ENCODE data around the gene SLC9B1. TPM values are rescaled to one million over a fixed set of nuclear protein-coding genes. Genes with fewer than 3 reads are reported as not detected.
A peak's percentile ranks its signal among the peaks of the same experiment; 100 is the strongest.
"Not testable (repeated sequence)": the region's sequence is repeated elsewhere in the genome, so short reads cannot be mapped to it uniquely, and the experiment has no call there.

Gene SLC9B1
- total and polyA plus RNA-seq, 3 experiments from 2014 or later, result 1.2 to 1.7 (median 1.2) TPM

DNA sequence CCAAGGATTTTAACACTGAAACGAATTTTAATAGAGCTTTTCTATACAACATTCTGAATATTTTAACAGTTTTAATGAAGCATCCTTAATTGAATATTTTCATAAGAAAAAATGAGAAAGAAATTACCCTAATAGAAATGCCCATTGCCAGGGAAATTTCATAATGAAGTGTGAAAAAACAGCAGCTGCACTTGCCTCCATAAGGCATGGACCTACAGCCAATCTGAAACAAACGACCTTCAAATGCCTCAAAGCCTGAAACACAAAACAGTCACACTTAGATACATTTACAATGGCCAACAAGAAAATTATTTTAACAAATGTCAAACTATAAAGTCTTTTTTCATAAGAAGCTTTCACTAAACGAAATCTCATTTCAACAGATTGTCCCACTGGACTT is 74.4 kb downstream of the SLC9B1 start:
- no peak for DNase-seq
- H3K27me3 ChIP-seq (ENCODE audit: insufficient read depth, low read length, poor library complexity, severe bottlenecking), result no peaks in the 10 kb centered on the region
- H3K4me3 ChIP-seq (ENCODE audit: low read length), result no peak overlapping the region
- H3K4me3 Mint-ChIP-seq, result no peak overlapping the region
- H3K27ac Mint-ChIP-seq, result no peak overlapping the region
- H3K9me3 ChIP-seq (ENCODE audit: low read length), result no peaks in the 10 kb centered on the region
- H3K4me1 Mint-ChIP-seq, result no peaks in the 10 kb centered on the region
- H3K9me3 Mint-ChIP-seq, result peaks cover 0 to 2% (median 0%) of the 10 kb centered on the region in 5 donors
- no peaks in the 10 kb centered on the region for H3K4me1 ChIP-seq (ENCODE audit: insufficient read depth, low read length)
- POLR2A ChIA-PET, result no interaction called here
- no peak overlapping the region for H3K27ac ChIP-seq (ENCODE audit: low read depth, low read length)
- no peaks in the 10 kb centered on the region for H3K36me3 ChIP-seq (ENCODE audit: insufficient read depth, low read length)
- no peaks in the 10 kb centered on the region for H3K27me3 Mint-ChIP-seq
- CTCF ChIA-PET, result no interaction called here
- H3K36me3 Mint-ChIP-seq, result peaks cover 0 to 23% (median 0%) of the 10 kb centered on the region in 3 donors

DNA sequence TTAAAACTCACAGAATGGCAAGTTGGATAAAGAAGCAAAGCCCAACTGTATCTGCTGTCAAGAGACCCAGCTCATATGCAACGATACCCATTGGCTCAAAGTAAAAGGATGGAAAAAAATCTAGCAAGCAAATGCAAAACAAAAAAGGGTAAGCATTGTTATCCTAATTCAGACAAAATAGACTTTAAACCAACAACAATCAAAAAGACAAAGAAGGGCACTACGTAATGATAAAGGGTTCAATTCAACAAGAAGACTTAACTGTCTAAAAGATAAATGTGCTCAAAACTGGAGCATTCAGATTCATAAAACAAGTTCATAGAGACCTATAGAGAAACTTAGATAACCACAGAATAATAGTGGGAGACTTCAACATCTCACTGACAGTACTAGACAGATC is 81.4 kb downstream of the SLC9B1 start:
- peaks cover 0 to 32% (median 8%) of the 10 kb centered on the region in 3 donors for H3K36me3 Mint-ChIP-seq
- H3K9me3 ChIP-seq (ENCODE audit: low read length); H3K4me1 Mint-ChIP-seq; H3K27me3 Mint-ChIP-seq; H3K4me1 ChIP-seq (ENCODE audit: insufficient read depth, low read length); H3K27me3 ChIP-seq (ENCODE audit: insufficient read depth, low read length, poor library complexity, severe bottlenecking); H3K36me3 ChIP-seq (ENCODE audit: insufficient read depth, low read length); DNase-seq; H3K4me3 ChIP-seq (ENCODE audit: low read length); H3K4me3 Mint-ChIP-seq; POLR2A ChIA-PET; CTCF ChIA-PET; H3K27ac Mint-ChIP-seq; H3K9me3 Mint-ChIP-seq; H3K27ac ChIP-seq (ENCODE audit: low read depth, low read length): not testable (repeated sequence)

DNA sequence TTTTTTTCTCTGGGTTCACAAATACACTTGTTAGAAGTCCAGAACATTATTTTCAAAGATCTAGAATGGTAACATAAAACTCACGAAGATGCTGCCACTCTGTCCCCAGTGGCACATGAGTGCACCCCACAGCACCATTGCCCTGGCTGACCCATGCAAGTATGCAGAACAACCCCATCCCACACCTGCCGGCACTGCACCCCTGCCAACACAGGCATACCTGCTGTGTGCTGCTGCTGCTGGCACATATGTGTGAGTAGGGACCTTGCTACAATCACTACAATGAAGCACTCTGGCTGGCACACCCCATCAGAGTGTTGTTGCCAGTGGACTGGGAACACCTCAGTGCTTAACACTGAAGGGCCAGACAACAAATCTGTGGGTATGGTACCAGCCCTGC is 83.8 kb downstream of the SLC9B1 start:
- H3K9me3 Mint-ChIP-seq, result peaks cover 0 to 2% (median 0%) of the 10 kb centered on the region in 5 donors
- H3K36me3 ChIP-seq (ENCODE audit: insufficient read depth, low read length), result no peaks in the 10 kb centered on the region
- H3K27me3 ChIP-seq (ENCODE audit: insufficient read depth, low read length, poor library complexity, severe bottlenecking), result no peaks in the 10 kb centered on the region
- H3K27ac Mint-ChIP-seq, result no peak overlapping the region
- H3K27ac ChIP-seq (ENCODE audit: low read depth, low read length), result no peak overlapping the region
- H3K9me3 ChIP-seq (ENCODE audit: low read length), result no peaks in the 10 kb centered on the region
- no peaks in the 10 kb centered on the region for H3K4me1 Mint-ChIP-seq
- H3K4me3 Mint-ChIP-seq, result no peak overlapping the region
- no peaks in the 10 kb centered on the region for H3K27me3 Mint-ChIP-seq
- DNase-seq, result no peak
- peaks cover 3 to 18% (median 9%) of the 10 kb centered on the region in 3 donors for H3K36me3 Mint-ChIP-seq
- POLR2A ChIA-PET, result no interaction called here
- CTCF ChIA-PET, result no interaction called here
- no peak overlapping the region for H3K4me3 ChIP-seq (ENCODE audit: low read length)
- no peaks in the 10 kb centered on the region for H3K4me1 ChIP-seq (ENCODE audit: insufficient read depth, low read length)

DNA sequence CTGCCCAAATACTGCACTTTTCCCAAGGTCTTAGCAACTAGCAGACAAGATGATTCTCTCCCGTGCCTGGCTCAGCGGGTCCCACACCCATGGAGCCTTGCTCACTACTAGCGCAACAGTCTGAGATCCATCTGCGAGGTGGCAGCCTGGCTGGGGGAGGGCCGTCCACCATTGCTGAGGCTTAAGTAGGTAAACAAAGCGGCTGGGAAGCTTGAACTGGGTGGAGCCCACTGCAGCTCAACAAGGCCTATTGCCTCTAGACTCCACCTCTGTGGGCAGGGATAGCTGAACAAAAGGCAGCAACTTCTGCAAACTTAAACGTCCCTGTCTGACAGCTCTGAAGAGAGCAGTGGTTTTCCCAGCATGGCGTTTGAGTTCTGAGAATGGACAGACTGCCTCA is 99.8 kb downstream of the SLC9B1 start:
- H3K27ac ChIP-seq (ENCODE audit: low read depth, low read length); H3K4me1 Mint-ChIP-seq; CTCF ChIA-PET; DNase-seq; H3K36me3 ChIP-seq (ENCODE audit: insufficient read depth, low read length); H3K27me3 Mint-ChIP-seq; H3K4me3 ChIP-seq (ENCODE audit: low read length); H3K27ac Mint-ChIP-seq; H3K27me3 ChIP-seq (ENCODE audit: insufficient read depth, low read length, poor library complexity, severe bottlenecking); H3K4me3 Mint-ChIP-seq; H3K9me3 ChIP-seq (ENCODE audit: low read length); POLR2A ChIA-PET; H3K4me1 ChIP-seq (ENCODE audit: insufficient read depth, low read length): not testable (repeated sequence)
- peaks cover 9 to 66% (median 33%) of the 10 kb centered on the region in 3 donors for H3K36me3 Mint-ChIP-seq
- H3K9me3 Mint-ChIP-seq, result peaks cover 18 to 37% (median 21%) of the 10 kb centered on the region in 5 donors

DNA sequence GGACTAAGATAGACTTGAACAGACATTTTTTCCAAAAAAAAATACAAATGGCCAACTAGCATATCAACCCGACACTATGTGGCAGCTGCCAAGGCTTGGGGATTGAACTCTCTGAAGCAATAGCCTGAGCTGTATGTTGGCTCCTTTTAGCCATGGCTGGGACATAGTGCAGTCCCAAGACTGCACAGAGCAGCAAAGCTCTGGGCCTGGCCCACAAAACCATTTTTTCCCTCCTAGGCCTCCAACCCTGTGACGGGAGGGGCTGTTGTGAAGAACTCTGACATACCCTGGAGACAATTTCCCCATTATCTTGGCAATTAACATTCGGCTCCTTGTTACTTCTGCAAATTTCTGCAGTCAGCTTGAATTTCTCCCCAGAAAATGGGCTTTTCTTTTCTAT is 100.6 kb downstream of the SLC9B1 start:
- Histone ChIP-seq H3K36me3 (ENCODE audit: insufficient read depth, low read length) (no peaks in the 10 kb centered on the region), H3K27ac (ENCODE audit: low read depth, low read length) (no peak overlapping the region), H3K9me3 (ENCODE audit: low read length) (no peaks in the 10 kb centered on the region), H3K27me3 (ENCODE audit: insufficient read depth, low read length, poor library complexity, severe bottlenecking) (no peaks in the 10 kb centered on the region), H3K4me3 (ENCODE audit: low read length) (no peak overlapping the region), H3K4me1 (ENCODE audit: insufficient read depth, low read length) (no peaks in the 10 kb centered on the region)
- peaks cover 0 to 2% of the 10 kb centered on the region in 2 donors for H3K27me3 Mint-ChIP-seq
- no peak overlapping the region for H3K27ac Mint-ChIP-seq
- H3K4me3 Mint-ChIP-seq, result no peak overlapping the region
- no peak for DNase-seq
- ChIA-PET CTCF (no interaction called here), POLR2A (no interaction called here)
- peaks cover 11 to 70% (median 39%) of the 10 kb centered on the region in 3 donors for H3K36me3 Mint-ChIP-seq
- no peaks in the 10 kb centered on the region for H3K4me1 Mint-ChIP-seq
- H3K9me3 Mint-ChIP-seq, result peaks cover 20 to 35% (median 29%) of the 10 kb centered on the region in 5 donors

DNA sequence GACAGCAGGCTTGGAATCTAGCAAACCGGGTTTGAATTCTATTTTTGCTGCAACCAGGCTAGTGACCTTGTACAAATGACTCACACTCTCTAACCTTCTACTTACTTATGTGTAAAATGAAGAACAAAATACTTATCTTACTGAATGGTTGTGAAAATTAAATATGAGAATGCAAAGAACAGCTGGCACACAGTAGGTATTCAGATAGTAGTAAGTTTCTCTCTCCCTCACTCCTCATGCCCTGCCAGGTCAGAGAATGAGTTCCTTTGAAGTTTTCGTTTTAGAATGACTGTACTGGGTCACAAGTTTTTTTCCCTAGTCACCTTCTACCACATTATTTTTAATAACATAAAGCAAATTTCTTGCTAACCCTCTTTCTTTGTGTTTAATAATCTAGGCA is 117.7 kb downstream of the SLC9B1 start:
- no peak for DNase-seq
- ChIA-PET POLR2A (no interaction called here), CTCF (no interaction called here)
- no peaks in the 10 kb centered on the region for H3K27me3 ChIP-seq (ENCODE audit: insufficient read depth, low read length, poor library complexity, severe bottlenecking)
- H3K4me3 Mint-ChIP-seq, result no peak overlapping the region
- H3K9me3 ChIP-seq (ENCODE audit: low read length), result no peaks in the 10 kb centered on the region
- no peaks in the 10 kb centered on the region for H3K36me3 ChIP-seq (ENCODE audit: insufficient read depth, low read length)
- H3K4me1 Mint-ChIP-seq, result no peaks in the 10 kb centered on the region
- no peak overlapping the region for H3K27ac ChIP-seq (ENCODE audit: low read depth, low read length)
- no peak overlapping the region for H3K27ac Mint-ChIP-seq
- H3K4me3 ChIP-seq (ENCODE audit: low read length), result no peak overlapping the region
- no peaks in the 10 kb centered on the region for H3K9me3 Mint-ChIP-seq
- no peaks in the 10 kb centered on the region for H3K27me3 Mint-ChIP-seq
- peaks cover 0 to 2% (median 0%) of the 10 kb centered on the region in 3 donors for H3K36me3 Mint-ChIP-seq
- H3K4me1 ChIP-seq (ENCODE audit: insufficient read depth, low read length), result no peaks in the 10 kb centered on the region

DNA sequence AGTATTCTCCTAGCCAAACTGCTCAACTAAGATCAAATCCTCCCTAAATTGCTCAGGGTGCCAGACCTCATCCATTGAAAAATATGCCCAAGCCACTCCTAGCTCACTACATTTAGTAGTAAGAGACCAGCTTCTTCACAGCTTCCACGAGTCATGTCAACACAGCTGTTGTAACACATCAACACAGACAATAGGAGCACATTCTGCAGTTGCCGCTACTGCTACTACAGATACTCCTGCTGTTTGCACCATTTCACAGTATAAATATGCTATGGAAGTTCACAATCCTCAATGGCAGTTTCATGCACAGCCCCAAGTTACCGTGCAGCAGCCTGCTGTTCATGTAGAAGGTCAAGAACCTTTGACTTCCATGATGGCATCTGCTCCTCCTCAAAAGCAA is 121.9 kb downstream of the SLC9B1 start:
- CTCF ChIA-PET; DNase-seq; POLR2A ChIA-PET; H3K9me3 ChIP-seq (ENCODE audit: low read length); H3K36me3 Mint-ChIP-seq; H3K27ac Mint-ChIP-seq; H3K4me3 Mint-ChIP-seq; H3K4me3 ChIP-seq (ENCODE audit: low read length); H3K4me1 ChIP-seq (ENCODE audit: insufficient read depth, low read length); H3K27ac ChIP-seq (ENCODE audit: low read depth, low read length); H3K36me3 ChIP-seq (ENCODE audit: insufficient read depth, low read length); H3K9me3 Mint-ChIP-seq; H3K4me1 Mint-ChIP-seq; H3K27me3 ChIP-seq (ENCODE audit: insufficient read depth, low read length, poor library complexity, severe bottlenecking); H3K27me3 Mint-ChIP-seq: not testable (repeated sequence)

DNA sequence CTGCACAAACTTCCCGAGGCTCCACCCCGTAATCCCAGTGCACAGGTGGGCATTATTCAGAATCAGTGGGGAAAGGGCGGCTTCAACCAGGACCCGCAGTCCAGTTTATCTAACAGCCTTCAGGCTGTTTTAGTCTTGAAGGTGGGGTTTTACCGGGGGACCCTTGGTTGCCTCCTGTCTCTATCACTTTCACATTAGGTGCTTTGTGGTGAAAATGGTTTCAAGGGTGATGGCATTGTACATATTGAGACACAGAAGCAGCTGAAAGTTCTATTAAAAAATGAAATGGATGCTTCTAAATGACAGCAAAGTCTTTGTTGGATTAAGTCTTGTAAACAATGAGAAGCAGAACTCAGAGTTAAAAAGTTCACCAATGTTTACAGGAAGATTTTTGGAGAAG is 123.0 kb downstream of the SLC9B1 start:
- H3K36me3 Mint-ChIP-seq; H3K27ac Mint-ChIP-seq; H3K36me3 ChIP-seq (ENCODE audit: insufficient read depth, low read length); H3K27ac ChIP-seq (ENCODE audit: low read depth, low read length); H3K4me1 Mint-ChIP-seq; DNase-seq; CTCF ChIA-PET; H3K27me3 Mint-ChIP-seq; POLR2A ChIA-PET; H3K4me3 ChIP-seq (ENCODE audit: low read length); H3K4me1 ChIP-seq (ENCODE audit: insufficient read depth, low read length); H3K4me3 Mint-ChIP-seq; H3K9me3 ChIP-seq (ENCODE audit: low read length); H3K27me3 ChIP-seq (ENCODE audit: insufficient read depth, low read length, poor library complexity, severe bottlenecking); H3K9me3 Mint-ChIP-seq: not testable (repeated sequence)

DNA sequence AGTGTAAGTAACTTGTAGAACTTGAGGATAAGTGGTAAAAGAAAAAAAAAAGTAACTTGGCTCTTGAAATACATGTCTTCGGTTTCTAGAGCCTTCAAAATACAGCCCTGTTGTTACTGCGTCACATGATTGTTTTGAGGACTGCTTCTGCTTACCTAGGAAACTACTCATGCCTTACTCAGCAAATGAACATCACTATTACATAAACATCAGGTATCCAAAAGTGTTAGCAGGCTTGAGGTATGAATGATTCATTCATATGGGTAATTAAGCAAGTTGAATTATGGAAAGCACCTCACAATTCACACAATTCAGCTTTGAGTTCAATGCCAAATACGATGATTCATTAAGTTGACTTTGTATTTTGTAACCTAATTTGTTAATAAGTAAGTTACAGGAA is 129.6 kb downstream of the SLC9B1 start:
- CTCF ChIA-PET; H3K9me3 ChIP-seq (ENCODE audit: low read length); H3K4me3 Mint-ChIP-seq; H3K4me1 Mint-ChIP-seq; H3K4me3 ChIP-seq (ENCODE audit: low read length); H3K27ac ChIP-seq (ENCODE audit: low read depth, low read length); H3K27me3 Mint-ChIP-seq; POLR2A ChIA-PET; H3K4me1 ChIP-seq (ENCODE audit: insufficient read depth, low read length); H3K9me3 Mint-ChIP-seq; H3K27me3 ChIP-seq (ENCODE audit: insufficient read depth, low read length, poor library complexity, severe bottlenecking); H3K36me3 ChIP-seq (ENCODE audit: insufficient read depth, low read length); DNase-seq: not testable (repeated sequence)
- peaks cover 0 to 12% (median 5%) of the 10 kb centered on the region in 3 donors for H3K36me3 Mint-ChIP-seq
- H3K27ac Mint-ChIP-seq, result peak overlapping the region in 1 of 8 donors; percentile 60
